Activated T-helper 2 cell treated with anti-CD3 and anti-CD28 coated beads, Interferon-gamma antibody, Interleukin-2, Interleukin-4, amounts not matched to agents 10 μg/mL and 5 μg/mL and 100 μg/mL, durations not matched to agents 14 hours and 24 hours and 36 hours (primary cell): ENCODE data around the gene ETV6. TPM values are rescaled to one million over a fixed set of nuclear protein-coding genes. Genes with fewer than 3 reads are reported as not detected.

ENCODE experiments used
- DNase-seq: peaks from one replicate; pipeline ENCODE4 v3.0.0; 2021; ENCODE audit warnings: low spot score
- H3K27ac Mint-ChIP-seq: one replicate; pipeline ENCODE4 v1.8.0; 2021; ENCODE audit warnings: mixed read lengths
- H3K27me3 Mint-ChIP-seq: one replicate; pipeline ENCODE4 v1.8.0; 2021; ENCODE audit warnings: low read depth, mixed read lengths
- H3K36me3 Mint-ChIP-seq: one replicate; pipeline ENCODE4 v1.8.0; 2021; ENCODE audit warnings: low read depth, mixed read lengths
- H3K4me1 Mint-ChIP-seq: one replicate; pipeline ENCODE4 v1.8.0; 2021; ENCODE audit warnings: low read depth, mixed read lengths
- H3K4me3 Mint-ChIP-seq: one replicate; pipeline ENCODE4 v1.8.0; 2021; ENCODE audit warnings: low read depth, mild to moderate bottlenecking, moderate library complexity, mixed read lengths
- H3K9me3 Mint-ChIP-seq: one replicate; pipeline ENCODE4 v1.8.0; 2021; ENCODE audit warnings: mixed read lengths
- intact Hi-C: fragments of 100-400 bp; cut with micrococcal nuclease; formaldehyde crosslinking; loops from one replicate; pipeline ENCODE4 v1.15.1; 2023
- total RNA-seq: library from RNA; stranded (reverse); gene quantifications from 2 replicates; pipeline ENCODE4 v1.2.3, GENCODE V29; 2022

Gene ETV6
- total RNA-seq, 1 donor from 2014 or later: 69.4 TPM

DNA sequence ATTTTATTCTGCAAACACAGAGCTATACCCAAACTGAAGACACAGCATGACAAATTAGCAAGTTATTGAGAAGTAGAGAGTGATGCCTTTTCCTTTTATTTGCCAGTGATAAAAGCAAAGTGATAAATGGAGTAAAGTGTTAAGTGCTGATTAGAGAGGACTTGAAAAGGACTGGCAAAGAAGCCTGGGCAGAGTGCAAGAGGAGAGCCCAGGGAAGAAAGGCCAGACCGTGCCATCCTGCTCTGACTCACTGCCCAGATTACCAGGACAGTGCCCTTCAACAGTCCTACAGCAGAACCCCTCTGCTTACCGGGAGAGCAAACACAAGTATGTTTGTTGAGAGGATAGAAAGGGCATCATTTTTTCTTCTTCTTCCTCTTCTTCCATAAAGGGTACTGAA, 106.5 kb downstream of the ETV6 start:
- peaks cover 17% of the 10 kb centered on the region for H3K4me1 Mint-ChIP-seq
- peaks cover 65% of the 10 kb centered on the region for H3K36me3 Mint-ChIP-seq
- H3K4me3 Mint-ChIP-seq: no peak overlapping the region
- no peaks in the 10 kb centered on the region for H3K27me3 Mint-ChIP-seq
- no peaks in the 10 kb centered on the region for H3K9me3 Mint-ChIP-seq
- intact Hi-C loops: no loop called here
- DNase-seq: no peak
- H3K27ac Mint-ChIP-seq: no peak overlapping the region

DNA sequence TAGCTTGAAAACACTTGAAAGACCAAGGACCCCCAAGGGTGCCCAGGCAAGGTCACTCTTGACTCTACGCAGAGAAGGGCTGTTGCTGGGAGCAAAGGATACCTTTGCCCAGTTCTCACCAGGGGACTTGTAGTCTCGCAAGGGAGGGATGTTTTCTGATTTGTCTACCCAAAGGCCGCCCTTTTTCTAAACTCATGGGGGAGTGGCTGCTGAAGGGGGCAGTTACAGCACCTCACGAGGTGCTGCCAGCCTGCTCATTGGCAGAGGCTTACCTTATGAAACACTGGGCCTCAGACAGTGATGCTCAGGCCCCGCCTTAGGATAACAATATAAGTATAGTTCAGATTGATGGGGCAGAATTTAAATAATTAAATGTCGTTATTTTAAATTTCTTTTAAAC, 107.0 kb downstream of the ETV6 start:
- Mint-ChIP-seq H3K27me3 (no peaks in the 10 kb centered on the region), H3K27ac (no peak overlapping the region), H3K4me1 (peaks cover 15% of the 10 kb centered on the region), H3K36me3 (peaks cover 65% of the 10 kb centered on the region), H3K9me3 (no peaks in the 10 kb centered on the region), H3K4me3 (no peak overlapping the region)
- DNase-seq: no peak
- intact Hi-C loops: no loop called here

DNA sequence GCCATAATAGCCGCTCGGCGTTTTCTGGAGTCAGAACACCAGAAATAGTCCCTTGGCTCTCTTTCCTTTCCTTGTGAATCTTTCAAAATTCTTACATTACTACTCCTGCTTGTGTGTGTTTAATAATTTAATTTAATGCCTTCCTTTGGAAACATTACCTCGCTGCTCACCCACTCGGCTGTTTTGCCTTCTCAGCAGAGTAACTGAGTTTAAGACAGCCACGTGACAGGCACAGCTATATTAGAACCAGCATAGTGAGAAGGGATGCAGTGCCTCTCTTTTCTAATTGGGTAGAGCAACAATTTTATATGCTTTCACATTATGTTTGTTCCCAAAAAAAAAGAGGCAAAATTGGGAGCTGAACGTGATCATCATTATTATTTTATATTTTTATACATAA, 107.6 kb downstream of the ETV6 start:
- Mint-ChIP-seq H3K27ac (no peak overlapping the region), H3K27me3 (no peaks in the 10 kb centered on the region), H3K4me1 (peaks cover 16% of the 10 kb centered on the region), H3K9me3 (no peaks in the 10 kb centered on the region), H3K36me3 (peaks cover 63% of the 10 kb centered on the region), H3K4me3 (no peak overlapping the region)
- intact Hi-C loops: no loop called here
- DNase-seq: no peak

DNA sequence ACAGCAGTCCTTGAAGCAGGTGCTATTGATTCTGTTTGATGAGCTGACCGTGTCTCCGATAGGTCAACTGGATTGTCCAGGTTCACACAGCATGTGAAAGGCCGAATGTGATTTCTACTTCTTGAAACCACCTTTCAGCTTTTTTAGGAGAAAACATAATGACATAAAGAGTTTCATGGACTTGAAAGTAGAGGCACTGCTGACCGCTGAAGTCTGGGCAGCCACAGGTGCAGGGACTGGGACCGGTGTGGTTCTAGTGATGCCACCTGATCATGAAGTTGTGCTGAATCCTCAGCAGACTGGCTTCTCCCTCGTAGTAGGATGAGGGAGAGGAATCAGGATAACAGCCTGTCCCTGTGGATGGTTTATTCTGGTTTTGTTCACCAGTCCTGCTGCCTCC, 108.1 kb downstream of the ETV6 start:
- Mint-ChIP-seq H3K36me3 (peaks cover 62% of the 10 kb centered on the region), H3K4me1 (peaks cover 18% of the 10 kb centered on the region), H3K27me3 (no peaks in the 10 kb centered on the region), H3K9me3 (no peaks in the 10 kb centered on the region), H3K27ac (no peak overlapping the region), H3K4me3 (no peak overlapping the region)
- intact Hi-C loops: no loop called here
- DNase-seq: no peak

DNA sequence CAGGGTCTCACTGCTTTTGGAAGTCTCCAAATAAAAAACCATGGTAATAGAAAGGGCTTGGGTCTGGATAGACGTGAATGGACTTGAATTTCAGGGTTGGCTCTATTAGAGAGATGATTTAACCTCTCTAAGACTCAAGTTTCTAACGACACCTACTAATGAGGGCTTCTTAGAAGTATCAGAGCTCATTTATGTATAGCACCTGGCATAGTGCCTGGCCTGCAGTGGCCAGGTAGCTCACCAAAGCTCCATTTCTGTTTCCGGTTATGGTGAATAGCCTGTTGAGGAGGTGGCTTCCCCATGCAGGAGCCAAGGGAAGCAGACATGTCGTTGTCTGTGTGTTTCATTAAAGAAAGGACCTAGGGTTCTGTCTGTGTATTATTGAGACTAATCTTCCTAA, 108.6 kb downstream of the ETV6 start:
- no peak overlapping the region for H3K27ac Mint-ChIP-seq
- DNase-seq: no peak
- H3K36me3 Mint-ChIP-seq: peaks cover 59% of the 10 kb centered on the region
- H3K4me1 Mint-ChIP-seq: peaks cover 19% of the 10 kb centered on the region
- H3K4me3 Mint-ChIP-seq: no peak overlapping the region
- no peaks in the 10 kb centered on the region for H3K9me3 Mint-ChIP-seq
- intact Hi-C loops: no loop called here
- H3K27me3 Mint-ChIP-seq: no peaks in the 10 kb centered on the region

DNA sequence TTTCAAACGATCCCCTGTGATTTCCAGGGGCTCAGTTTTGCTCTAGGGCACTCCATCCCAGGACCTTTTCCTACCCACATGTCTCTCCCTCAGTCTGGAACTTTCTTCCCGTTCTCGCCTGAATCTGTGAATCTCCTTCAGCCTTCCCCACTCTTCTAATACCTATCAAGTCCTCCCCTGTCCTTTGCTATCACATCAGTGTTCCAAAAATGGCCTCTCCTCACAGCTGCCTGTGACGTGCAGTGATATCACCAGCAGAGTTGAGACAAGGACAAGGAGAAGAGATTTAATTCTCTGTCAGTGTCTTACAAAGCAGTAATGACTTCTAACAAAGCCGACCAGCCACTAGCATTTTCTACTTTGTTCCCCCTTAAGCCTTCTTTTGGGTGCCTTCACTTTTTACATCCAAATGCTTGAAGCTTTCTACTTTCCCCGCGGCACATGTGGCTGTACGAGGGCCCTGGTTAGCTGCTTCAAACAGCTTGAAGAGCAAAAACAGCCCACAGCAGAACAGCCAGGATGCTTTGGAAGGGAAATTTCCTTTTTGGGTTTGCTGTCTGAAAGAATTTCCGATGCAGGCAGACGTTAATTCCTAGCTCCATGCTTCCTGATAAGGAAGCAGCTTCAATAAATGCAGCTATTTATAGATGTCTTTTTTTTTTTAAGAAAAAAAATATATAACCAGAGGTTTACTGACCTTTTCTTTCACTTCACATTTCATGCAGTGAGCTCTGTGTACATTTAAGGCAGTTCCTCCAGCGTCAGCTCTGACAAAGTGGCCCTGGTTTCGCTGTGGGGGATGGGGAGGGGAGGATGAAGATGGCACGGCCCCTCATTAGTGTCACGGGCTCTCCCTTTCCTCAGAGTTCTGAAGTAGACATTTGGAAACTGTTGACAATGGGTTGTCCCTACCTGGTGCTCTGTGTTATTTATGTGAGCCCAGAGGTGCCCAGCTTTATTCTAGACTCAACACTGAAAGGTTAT, 109.3 kb downstream of the ETV6 start:
- intact Hi-C loops: no loop called here
- peaks cover 23% of the 10 kb centered on the region for H3K4me1 Mint-ChIP-seq
- H3K4me3 Mint-ChIP-seq: no peak overlapping the region

DNA sequence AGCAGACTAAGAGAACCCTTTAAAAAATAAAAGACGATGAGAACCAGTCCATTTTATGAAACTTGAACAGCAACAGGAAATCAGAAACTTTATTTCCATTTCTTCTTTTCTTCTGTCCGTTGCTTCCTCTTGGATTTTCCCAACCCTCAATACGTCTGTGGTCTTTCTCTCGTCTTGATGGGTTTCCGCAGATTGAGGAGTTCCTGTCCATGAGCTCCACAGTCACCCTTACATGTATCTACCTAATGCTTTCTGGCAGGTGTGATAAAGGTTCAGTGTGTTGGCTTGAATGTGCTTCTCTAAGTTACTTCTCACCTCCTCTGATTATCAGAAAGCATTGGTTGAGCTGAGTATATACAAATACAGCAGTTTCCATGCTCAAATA, 110.0 kb downstream of the ETV6 start:
- Mint-ChIP-seq H3K4me3 (no peak overlapping the region), H3K27ac (no peak overlapping the region), H3K27me3 (no peaks in the 10 kb centered on the region), H3K4me1 (peaks cover 29% of the 10 kb centered on the region), H3K9me3 (no peaks in the 10 kb centered on the region), H3K36me3 (peaks cover 59% of the 10 kb centered on the region)
- DNase-seq: no peak
- intact Hi-C loops: no loop called here

More for the DNA sequence above, 109.3 kb downstream of the ETV6 start:
- Mint-ChIP-seq H3K36me3 (peaks cover 59% of the 10 kb centered on the region), H3K9me3 (no peaks in the 10 kb centered on the region), H3K27me3 (no peaks in the 10 kb centered on the region), H3K27ac (no peak overlapping the region)
- DNase-seq: no peak

DNA sequence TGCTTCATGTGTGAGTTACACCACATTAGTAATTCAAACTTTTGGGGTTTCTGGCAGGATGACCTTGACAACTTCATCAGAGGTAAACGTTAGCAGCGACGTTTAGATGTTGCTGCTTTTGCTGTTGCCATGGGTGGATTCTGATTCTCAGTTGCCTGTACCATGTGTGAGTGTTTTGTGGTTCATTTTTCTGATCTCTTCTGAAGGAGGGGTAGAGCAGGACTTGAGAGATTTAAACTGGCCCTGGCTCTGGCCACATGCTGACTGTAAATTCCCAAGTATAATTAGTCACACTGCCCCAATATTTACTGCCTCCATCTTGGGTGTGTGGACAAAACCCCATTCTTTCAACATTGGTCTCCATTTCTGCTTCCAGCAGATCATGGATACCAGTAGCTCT, 110.4 kb downstream of the ETV6 start:
- Mint-ChIP-seq H3K4me3 (no peak overlapping the region), H3K27me3 (no peaks in the 10 kb centered on the region), H3K27ac (no peak overlapping the region), H3K9me3 (no peaks in the 10 kb centered on the region), H3K36me3 (peaks cover 57% of the 10 kb centered on the region), H3K4me1 (peaks cover 33% of the 10 kb centered on the region)
- no peak for DNase-seq
- intact Hi-C loops: no loop called here

DNA sequence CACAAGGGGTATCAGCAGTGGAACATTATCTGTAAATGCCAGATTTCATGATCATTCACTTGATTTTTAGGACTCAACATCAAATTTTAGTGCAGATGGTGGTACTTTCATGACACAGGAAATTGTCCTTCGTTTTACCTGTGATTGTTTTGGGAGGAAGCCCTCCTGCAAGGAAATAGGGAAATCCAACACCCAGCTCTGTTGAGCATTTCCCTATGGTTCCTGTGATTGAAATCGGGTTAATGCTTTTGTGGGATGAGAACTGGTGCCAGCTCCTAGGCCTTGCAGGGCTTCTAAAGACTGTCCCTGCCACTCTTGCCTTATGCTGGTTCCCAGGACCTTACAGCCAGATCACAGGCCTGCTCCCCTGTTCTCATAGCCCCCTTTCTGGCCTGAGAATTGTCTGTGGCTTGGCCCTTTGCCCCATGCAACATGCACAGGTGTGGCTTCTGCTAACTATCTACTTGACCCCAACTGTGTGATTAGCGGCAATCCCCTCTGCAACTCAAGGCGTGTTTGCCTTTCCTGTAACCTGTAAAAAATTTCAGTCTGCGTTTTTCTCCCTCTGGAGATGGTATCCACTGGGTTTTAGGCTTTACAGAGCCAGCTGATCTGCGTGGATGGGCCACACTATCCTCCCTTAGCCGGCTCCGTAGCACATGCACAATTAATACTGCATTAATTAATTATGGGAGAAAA, 112.5 kb downstream of the ETV6 start:
- Mint-ChIP-seq H3K27me3 (no peaks in the 10 kb centered on the region), H3K4me3 (no peak overlapping the region), H3K4me1 (peaks cover 46% of the 10 kb centered on the region), H3K36me3 (peaks cover 50% of the 10 kb centered on the region), H3K27ac (no peak overlapping the region), H3K9me3 (no peaks in the 10 kb centered on the region)
- intact Hi-C loops: no loop called here
- no peak for DNase-seq

DNA sequence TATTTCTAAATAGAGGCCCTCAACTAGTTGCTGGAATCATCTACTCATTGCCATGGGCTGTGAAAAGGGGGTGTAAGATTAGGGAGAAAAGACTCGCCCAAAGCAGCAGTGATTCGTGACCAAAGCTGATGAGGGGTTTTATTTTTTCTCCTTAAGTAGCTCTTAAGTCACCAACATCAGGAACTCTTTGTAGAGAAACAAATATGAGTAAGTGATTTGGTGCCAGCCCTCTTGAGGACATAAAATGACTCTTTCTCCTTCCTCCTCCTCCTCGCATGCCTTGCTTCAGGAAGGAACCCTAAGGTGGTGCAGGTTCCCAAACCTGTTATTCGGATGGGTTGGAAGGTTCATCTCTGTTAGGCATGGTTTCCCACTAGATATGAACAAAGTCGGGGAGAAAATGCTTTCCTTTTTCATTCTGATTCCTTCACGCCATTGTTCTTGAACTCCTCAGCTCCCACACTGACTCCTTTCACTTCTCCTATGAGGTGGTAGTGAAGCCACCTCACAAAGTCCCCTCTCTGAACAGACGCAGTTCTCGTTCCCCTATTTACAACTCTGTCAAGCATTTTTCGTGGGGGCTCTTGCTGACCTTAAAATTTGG, 113.4 kb downstream of the ETV6 start:
- peaks cover 57% of the 10 kb centered on the region for H3K36me3 Mint-ChIP-seq
- no peak for DNase-seq
- no peaks in the 10 kb centered on the region for H3K27me3 Mint-ChIP-seq
- no peaks in the 10 kb centered on the region for H3K9me3 Mint-ChIP-seq
- intact Hi-C loops: loop anchor here (1.0 kb wide), 1 partner anchor 8 kb away; no protein-coding TSS in a partner anchor
- H3K4me1 Mint-ChIP-seq: peaks cover 54% of the 10 kb centered on the region
- H3K27ac Mint-ChIP-seq: peak overlapping the region; percentile 50
- no peak overlapping the region for H3K4me3 Mint-ChIP-seq

DNA sequence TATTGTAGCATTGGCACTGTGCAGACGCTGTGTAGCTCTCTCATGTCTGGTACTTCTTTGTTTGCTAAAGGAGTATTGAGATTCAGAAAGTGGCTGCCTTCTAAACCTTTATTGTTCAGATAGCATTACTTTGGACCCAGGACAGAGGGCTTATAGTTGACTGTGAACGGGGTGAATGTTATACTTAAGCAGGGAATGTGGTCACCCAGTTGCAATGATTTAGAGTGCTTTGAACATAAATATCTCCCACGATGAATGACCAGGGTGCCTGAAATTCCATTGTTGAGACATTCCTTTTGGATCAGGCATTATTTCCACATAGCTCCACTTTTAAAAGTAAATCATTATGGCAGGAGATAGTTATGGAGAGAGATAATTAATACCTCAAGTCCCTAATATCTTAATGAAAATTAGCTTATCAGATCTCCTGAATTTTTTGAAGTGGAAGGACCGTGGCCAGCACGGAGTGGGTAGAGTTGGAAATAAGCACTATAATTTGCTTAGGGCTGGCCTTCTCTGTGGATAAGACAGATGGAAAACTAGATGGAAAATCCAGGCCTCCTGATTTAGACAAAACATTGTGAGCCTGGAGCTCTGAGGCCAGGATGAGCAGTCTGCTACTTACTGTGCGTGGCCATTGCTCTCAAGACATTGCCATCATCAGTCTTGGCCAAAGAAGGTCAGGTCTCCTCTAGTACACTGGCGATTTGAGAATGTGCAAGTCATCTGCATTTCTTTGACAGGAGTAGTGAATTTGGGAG, 114.5 kb downstream of the ETV6 start:
- no peak overlapping the region for H3K4me3 Mint-ChIP-seq

DNA sequence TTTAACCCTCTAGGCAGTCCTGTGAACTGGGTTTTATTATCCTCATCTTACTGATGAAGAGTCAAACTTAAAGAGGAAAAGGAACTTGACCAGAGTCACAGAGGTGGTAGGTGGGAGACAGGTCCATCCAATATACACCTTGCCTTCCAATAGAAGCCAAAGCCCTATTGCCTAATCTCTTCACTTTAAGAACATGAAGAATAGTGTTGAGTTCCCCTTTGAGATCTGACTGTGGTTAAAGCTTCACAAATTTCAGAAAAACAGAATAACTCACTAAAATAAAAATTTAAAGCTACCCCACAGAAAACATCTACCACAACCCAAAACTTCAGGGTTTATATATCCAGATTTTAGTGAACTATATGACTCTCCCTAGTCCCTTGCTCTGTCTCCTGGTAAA, 115.4 kb downstream of the ETV6 start:
- peaks cover 69% of the 10 kb centered on the region for H3K4me1 Mint-ChIP-seq
- peak overlapping the region; percentile 87 for H3K27ac Mint-ChIP-seq
- intact Hi-C loops: loop anchor here (1.0 to 5.0 kb wide), 2 partner anchors 71 to 267 kb away; no protein-coding TSS in a partner anchor
- no peak overlapping the region for H3K4me3 Mint-ChIP-seq
- H3K27me3 Mint-ChIP-seq: no peaks in the 10 kb centered on the region
- no peaks in the 10 kb centered on the region for H3K9me3 Mint-ChIP-seq
- no peak for DNase-seq
- H3K36me3 Mint-ChIP-seq: peaks cover 65% of the 10 kb centered on the region

More for the DNA sequence above, 114.5 kb downstream of the ETV6 start:
- H3K27me3 Mint-ChIP-seq: no peaks in the 10 kb centered on the region
- H3K36me3 Mint-ChIP-seq: peaks cover 59% of the 10 kb centered on the region
- H3K27ac Mint-ChIP-seq: no peak overlapping the region
- peaks cover 60% of the 10 kb centered on the region for H3K4me1 Mint-ChIP-seq
- no peak for DNase-seq
- H3K9me3 Mint-ChIP-seq: no peaks in the 10 kb centered on the region
- intact Hi-C loops: loop anchor here (1.0 kb wide), 1 partner anchor 7 kb away; no protein-coding TSS in a partner anchor
